CD4-positive, alpha-beta T cell treated with Interleukin-4 for 4 hours (primary cell): ENCODE data around the gene MVD.

ENCODE experiments used
- DNase-seq: peaks from one replicate; pipeline ENCODE4 v3.0.0-alpha.2; 2020

MVD gene

DNA sequence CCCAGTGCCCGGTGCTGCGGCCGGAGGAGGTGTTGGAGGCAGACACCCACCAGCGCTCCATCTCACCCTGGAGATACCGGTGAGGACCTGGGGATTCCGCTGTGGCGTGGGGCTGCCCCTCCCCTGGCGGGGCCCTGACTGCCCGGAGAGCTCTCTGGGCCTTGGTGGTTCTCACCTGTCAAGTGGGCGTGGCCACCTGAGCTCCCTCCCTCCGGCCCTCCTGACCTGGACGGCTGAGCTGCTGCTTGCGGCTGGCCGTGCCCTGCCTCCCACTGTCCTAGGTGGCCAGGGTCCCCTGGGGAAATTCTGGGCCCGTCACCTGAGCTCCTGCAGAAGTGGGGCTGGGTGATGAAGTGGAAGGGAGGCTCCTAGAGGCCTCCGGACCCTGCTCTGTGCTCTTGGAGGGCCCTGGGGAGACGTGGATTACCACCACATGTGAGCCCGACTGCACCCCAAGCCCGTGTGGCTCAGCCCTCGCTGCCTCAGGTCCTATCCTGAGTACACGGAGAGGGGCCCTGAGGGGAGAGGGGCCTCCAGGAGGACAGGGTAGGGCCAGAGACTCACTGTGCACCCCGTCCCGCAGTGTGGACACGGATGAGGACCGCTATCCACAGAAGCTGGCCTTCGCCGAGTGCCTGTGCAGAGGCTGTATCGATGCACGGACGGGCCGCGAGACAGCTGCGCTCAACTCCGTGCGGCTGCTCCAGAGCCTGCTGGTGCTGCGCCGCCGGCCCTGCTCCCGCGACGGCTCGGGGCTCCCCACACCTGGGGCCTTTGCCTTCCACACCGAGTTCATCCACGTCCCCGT lies 23.5 kb downstream of the MVD start:
- DNase-seq = no peak

DNA sequence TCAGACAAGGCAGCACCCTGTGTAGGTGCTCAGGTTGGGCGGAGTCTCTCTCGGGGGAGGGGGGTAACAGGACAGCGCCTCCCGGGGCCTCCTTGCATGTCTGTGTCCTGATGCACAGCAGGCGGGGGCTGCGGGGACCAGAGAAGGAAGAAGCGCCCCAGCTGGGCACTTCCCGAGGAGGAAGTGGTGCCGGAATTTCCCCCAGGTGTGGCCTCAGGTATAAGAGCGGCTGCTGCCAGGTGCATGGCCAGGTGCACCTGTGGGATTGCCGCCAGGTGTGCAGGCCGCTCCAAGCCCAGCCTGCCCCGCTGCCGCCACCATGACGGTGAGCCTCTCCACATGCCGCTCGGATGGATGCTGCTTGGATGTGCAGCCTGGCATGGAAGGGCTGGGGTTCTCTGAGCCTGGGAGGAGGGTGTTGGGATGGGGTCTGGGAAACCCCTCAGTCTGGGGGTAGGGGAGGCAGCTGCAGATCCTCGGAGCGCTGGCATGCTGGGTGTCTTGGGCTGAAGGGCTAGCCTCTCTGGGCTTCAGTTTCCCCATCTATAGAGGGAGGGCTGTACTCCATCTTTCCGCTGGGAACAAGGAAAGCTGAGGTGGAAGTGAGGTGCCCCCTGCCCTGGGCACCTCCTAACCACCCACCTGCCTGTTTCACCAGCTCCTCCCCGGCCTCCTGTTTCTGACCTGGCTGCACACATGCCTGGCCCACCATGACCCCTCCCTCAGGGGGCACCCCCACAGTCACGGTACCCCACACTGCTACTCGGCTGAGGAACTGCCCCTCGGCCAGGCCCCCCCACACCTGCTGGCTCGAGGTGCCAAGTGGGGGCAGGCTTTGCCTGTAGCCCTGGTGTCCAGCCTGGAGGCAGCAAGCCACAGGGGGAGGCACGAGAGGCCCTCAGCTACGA lies 24.3 kb downstream of the MVD start, which contains the start of gene IL17C:
Gene IL17C (plus strand): TSS at position 250 of the 908 bp plus-strand sequence. CDS start 70 bp downstream, at position 320.
- no peak for DNase-seq

DNA sequence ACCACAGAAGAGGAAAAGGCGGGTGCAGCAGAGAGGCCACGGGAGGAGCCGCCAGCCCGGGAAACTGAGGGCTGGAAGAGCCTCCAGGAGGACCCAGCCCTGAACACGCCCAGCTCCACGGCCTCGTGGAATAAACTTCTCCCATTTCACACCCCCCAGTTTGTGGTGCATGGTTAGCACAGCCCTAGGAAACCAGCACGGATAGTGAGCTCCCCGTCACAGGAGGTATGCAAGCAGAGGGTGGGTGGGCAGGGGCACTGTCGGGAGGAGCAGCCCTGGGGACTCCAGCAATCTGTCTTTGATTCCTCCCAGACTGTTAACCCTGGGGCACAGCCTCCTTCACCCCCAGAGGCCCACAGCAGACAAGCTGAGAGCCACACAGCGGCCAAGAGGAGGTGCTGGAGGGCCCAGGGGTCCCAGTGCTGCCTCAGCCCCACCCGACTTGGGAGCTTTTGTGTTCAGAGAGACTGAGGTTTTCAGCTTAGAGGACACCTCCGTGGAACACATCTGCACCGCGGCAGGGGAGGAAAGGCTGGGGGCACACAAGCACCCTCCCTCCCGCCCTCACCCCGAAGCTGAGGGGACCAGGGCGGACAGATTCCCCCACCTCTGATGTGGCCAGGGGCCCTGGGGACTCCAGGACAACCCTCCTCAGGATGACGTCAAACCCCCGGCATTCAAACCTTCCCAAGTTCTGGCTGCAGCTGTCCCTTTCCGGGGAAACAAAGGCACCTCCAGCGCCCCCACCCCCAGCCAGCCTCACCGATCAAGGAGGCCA lies 26.2 kb downstream of the MVD start:
- no peak for DNase-seq

DNA sequence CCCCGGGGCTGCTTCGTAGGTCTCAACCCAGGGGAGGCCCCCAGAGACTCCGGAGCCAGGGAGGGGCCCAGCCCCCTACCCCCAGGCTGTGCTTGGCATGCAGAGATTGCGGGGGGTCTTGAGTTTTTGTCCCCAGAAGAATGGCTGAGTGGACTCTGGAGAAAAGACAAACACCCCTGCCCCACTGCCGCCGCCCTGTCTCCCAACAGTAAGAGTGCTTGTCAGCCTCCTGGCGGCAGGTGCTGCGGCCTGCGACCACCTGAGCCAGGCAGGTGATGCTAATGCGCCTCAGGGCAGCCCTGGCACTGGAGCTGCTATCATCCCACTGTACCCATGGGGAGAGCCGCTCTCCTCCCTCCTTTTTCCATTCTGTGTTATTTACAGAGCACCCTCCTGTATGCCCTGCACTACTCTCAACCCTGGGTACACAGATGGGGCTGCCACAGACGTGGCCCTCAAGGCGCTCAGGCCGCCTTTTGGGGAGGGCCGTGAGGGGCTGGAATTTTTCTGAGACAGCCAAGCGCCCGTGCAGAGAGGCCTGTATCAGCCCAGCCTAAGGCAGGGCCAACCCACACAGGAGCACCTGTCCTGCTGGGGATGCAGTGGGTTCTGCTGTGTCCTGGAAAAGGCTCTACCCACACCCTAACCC lies 27.1 kb downstream of the MVD start:
- DNase-seq = no peak

- DNase-seq = no peak
Observed at GRCh38 chr16:88634994-88635670, 27.8 kb downstream of the MVD start.

- DNase-seq = peak; percentile 47
Observed at GRCh38 chr16:88634141-88634993, 28.5 kb downstream of the MVD start.

DNA sequence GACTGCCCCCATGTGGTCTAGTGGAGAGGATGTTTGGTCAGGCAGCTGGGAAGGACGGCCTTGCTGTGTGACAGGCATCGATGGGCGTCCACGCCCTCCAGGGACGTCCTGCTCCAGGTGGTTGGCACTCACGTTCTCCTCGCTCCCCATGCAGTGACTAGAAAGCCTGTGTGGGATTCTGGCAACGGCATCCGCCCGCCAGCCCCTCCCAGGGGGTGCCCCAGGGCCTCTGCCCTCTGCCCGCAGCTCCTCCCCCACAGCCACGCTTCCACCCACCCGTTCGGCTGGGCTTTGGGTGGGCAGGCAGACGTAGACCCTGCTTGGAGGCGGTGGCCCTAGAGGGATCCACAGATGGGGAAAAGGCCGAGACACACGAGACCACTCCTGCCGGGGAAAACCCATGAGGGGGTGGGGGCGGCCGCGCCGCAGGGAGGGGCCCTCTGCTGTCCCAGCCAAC lies 29.2 kb downstream of the MVD start:
- DNase-seq = peak; percentile 51

GRCh38 chr16:88632587-88632930 lies 30.3 kb downstream of the MVD start:
- DNase-seq = no peak

GRCh38 chr16:88631920-88632586 lies 30.8 kb downstream of the MVD start:
- no peak for DNase-seq

DNA sequence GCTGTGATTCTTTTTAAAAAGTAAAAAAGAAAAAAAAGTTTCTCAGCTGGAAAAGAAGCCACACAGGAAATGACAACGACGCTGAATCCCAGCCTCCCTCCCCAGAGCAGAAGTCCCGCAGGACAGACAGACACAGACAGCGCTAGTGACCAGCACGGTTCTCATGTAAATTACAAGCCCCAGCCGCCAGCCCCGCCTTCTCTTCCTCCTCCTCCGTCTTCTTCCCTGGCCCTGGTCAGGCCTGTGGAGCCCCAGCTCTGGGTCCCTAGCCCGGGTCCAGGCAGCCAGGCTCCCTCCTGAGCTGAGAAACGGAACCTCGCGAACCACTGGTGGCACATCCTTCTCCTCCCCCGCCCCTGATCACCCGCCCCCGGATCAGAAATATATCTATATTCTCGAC lies 31.5 kb downstream of the MVD start:
- DNase-seq = no peak

- no peak for DNase-seq
Observed at GRCh38 chr16:88630941-88631340, 31.9 kb downstream of the MVD start.

DNA sequence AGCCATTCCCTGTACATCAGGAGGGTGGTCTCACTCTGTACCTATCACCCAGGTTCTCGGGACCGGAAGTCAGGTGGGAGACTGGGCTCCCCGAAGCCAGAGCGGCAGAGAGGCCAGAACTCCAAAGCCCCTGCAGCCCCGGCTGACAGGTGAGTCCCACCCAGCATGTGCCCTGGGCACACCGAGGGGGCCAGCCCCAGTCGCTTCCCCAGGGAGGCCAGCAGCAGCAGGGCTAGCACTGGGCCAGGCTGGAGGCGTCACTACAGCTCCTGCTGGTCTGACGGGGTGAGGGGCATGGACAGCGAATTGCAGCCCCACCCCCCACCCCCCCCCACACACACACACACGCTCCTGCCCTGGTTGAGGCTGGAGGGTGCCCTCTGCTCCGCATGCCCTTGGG lies 32.5 kb downstream of the MVD start:
- DNase-seq = no peak

- DNase-seq = no peak
Observed at GRCh38 chr16:88629835-88630234, 33.1 kb downstream of the MVD start.

DNA sequence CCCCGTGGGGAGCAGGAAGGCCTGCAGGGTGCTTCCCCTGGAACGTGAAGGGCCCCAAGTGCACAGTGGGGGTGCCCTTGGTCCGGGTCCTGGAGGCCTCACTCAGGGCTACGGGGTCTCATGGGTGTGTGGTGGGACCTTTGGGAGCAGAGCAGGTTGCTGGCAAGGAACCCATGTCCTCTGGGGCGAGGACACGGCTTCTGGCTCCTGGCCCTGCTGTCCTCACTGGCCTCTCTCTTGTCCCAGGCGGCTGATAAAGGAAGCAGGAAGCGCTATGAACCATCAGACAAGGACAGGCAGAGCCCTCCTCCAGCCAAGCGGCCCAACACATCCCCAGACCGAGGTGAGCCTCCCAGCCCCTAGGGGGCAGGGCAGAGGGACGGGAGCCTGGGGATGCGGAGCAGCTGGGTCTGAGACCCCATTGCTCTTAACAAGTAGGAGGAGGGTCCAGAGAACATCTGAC lies 34.3 kb downstream of the MVD start:
- DNase-seq = no peak

DNA sequence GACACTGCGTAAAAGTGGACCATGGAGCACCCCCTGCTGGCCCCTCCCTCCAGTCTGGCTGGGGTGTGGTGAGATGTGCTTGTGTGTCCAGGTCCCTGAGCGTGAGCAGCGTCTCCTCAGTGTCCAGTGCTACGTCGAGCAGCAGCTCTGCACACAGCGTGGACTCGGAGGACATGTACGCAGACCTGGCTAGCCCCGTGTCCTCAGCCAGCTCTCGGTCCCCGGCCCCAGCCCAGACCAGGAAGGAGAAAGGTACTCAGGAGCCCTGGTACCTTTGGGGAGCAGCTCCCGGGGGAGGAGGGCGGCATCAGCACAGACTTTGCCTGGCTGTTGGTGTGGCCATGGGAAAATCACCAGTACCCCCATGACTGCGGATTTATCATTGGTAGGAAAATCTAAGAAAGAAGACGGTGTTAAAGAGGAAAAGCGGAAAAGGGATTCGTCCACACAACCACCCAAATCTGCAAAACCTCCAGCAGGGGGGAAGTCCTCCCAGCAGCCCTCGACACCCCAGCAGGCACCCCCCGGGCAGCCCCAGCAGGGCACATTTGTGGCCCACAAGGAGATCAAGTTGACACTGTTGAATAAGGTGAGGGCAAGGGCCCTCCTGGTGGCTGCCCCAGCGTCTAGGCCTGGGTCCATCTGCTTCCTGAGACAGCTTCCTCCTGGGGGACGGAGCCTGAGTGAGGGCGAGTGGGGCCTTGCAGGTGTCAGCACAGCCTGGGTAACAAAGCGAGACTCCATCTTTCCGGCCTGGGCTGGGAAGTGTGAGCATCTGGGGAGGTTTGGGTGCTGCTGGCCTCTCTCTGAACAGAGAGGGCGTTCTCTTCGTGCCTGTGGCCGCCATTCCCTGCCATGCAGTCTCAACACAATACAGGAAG lies 35.1 kb downstream of the MVD start:
- DNase-seq = no peak

DNA sequence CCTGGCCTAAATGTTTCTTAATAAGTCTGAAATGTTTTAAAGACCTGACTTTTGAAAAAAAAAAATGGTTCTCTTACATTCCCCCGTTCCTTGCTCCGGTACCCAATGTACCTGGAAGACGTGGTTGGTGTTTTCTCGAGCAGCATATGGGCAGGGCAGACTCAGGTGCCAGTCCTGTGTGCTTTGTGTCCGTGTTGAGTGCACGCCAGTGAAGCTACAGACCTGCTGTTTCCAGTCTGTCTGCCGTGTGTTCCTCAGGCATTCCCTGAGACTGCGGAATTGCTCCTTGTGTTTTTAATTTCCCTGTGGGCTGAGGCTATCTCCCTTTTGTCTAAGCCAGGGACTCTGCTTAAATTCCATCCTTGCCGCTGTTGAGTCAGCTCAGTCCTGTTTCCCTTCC lies 36.2 kb downstream of the MVD start:
- no peak for DNase-seq

- DNase-seq = no peak
Observed at GRCh38 chr16:88624977-88625576, 37.8 kb downstream of the MVD start.

DNA sequence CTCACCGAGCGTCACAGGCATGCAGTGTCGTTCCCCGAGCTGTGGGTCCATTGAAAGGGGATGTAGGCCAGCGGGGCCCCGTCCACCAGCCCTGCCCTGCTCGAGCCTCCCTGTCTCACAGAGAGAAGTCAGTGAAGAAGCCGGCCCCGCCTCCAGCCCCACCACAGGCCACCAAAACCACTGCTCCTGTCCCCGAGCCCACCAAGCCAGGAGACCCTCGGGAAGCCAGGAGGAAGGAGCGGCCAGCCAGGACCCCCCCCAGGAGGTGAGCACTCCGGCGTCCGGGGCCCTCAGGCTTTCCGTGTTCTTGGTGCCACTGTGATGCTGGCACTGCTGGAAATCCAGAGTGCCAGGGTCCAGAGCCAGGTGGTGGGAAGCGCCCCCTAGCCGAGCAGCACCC lies 38.4 kb downstream of the MVD start:
- DNase-seq = no peak

DNA sequence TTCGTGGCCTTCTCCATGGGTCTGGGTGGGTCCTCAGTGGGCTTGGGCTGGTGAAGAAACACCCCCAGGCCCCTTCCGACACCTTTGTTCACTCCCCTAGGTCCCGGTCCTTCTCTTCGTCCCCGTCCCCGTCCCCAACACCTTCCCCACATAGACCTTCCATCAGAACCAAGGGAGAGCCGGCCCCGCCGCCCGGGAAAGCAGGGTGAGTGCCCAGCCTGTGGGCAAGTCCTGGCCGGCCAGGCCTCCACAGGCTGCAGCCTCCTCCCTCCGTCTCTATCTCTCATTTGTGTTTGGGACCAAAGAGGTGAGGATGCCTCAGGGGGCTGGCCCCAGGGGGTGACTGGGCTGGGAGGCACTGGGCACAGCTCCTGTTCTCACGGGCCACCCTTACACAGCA lies 39.0 kb downstream of the MVD start:
- DNase-seq = no peak
